22Rv1 (cell line): ENCODE results near the gene SETD7.

Experiments used
- ZFX ChIP-seq: fragments of 450-650 bp; IDR thresholded peaks from 2 replicates; pipeline ENCODE4 v1.6.1; 2017; ENCODE audit warnings: antibody characterized with exemption, borderline replicate concordance
- TF ChIP-seq, protein P1 (sequence below): fragments of 450-650 bp; IDR thresholded peaks from 2 replicates; pipeline ENCODE4 v1.5.1; 2017; ENCODE audit warnings: mild to moderate bottlenecking

DNA sequence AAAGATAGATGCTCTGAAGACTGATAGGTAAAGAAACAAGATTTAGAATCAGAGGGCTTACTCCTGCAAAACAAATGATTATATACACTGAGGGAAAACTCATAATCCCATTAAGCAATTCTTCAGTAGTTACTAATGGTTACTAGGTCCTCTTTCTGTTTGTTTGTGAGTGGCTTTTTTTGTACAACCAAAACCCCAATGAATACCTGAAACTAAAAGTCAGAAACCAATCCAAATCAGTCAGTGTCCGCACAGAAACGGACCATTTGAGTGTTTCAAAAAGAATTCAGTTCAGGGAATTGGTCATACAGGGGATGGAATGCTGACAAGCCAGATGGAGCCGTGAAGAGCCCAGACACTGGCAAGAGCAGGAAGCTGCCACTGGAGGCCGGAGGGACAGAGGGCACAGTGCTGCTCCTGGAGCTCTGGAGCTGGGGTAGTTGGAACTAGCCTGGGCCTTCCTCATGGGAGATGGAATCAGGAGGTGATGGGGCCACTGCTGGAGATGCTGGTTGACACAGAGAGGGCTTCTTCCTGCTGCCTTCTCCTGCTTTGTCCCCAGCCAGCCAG is 31.9 kb downstream of the SETD7 start:
- TF ChIP-seq, protein P1, sequence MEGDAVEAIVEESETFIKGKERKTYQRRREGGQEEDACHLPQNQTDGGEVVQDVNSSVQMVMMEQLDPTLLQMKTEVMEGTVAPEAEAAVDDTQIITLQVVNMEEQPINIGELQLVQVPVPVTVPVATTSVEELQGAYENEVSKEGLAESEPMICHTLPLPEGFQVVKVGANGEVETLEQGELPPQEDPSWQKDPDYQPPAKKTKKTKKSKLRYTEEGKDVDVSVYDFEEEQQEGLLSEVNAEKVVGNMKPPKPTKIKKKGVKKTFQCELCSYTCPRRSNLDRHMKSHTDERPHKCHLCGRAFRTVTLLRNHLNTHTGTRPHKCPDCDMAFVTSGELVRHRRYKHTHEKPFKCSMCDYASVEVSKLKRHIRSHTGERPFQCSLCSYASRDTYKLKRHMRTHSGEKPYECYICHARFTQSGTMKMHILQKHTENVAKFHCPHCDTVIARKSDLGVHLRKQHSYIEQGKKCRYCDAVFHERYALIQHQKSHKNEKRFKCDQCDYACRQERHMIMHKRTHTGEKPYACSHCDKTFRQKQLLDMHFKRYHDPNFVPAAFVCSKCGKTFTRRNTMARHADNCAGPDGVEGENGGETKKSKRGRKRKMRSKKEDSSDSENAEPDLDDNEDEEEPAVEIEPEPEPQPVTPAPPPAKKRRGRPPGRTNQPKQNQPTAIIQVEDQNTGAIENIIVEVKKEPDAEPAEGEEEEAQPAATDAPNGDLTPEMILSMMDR, result no peak
- TF ChIP-seq ZFX, result no peak
